GM21529 (cell line): ENCODE measurements around the gene GGA3.

ENCODE experiments used
- ATAC-seq: cut with Tn5 transposase; IDR thresholded peaks from one replicate; pipeline ENCODE4 v1.9.1; 2021; ENCODE audit not compliant: unreplicated experiment

Gene GGA3

DNA sequence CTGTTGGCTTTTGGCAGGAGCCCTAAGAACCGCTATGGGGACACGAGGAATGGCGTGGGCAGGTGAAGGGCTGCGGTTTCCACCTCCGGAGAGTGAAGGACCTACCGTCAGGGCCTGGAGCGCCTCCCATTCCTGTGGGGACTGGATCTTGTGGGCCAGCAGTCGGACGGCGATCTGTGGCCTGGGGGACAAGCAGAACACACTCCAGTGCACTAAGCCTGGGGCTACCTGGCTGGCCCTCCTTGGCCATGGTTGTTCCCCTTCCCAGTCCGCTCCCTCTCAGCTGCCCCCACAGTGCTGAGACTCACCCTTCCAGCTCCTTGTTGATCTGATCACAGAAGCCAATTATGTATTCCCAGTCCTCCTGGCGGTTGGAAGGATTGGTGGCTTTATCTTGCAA, 15.0 kb downstream of the GGA3 start:
- ATAC-seq = no peak

DNA sequence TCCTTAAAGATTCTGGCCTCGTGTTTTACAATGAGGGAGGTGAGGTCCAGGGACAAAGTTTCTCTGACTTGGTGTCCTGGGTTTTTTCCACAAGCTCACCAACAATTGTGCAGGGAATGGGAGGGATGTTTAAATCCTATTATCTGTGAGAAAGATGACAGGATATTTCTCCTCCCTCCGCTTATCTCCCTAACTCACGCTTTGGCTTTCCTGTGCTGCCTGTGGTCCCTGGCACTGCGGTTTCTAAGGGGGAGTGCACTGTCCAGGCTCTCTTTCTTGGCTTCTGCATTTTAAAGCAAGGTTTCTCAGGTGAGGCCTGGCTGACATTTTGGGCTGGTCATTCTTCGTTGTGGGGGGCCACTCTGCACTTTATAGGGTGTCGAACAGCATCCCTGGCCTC, 16.4 kb downstream of the GGA3 start:
- ATAC-seq = no peak

DNA sequence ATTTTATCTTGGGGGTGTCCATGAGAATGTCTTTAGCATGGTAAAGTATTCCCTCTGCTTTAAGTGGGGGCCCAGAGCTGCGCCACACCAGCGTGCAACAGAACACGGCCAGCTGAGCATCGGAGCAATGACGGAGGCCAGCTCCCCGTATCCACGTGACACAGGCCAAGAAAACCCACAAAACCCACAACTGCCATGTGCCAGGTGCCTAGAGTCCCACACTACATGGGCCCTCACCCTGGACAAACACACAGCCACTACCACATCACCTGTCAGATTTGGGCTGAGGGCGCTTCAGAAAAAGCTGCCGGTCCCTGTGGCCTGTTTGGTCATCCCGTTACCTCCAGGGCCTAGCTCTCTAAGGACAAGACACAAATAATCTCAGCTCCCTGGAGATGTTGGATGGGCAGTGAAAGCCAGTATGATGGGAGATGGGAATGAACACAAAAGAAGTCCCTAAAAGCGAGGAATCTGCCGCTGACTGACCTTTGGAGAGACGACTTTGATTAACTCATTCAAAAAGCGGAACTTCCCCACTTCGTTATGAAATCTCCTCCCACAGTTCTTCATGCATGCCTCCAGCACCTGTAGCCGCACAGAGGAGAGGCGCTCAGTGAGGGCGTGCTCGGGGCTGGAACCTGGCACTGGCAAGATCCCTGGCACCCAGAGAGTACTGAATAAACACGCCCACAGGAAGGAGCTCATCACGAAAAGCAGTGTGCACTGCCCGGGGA, 17.1 kb downstream of the GGA3 start:
- ATAC-seq = no peak

DNA sequence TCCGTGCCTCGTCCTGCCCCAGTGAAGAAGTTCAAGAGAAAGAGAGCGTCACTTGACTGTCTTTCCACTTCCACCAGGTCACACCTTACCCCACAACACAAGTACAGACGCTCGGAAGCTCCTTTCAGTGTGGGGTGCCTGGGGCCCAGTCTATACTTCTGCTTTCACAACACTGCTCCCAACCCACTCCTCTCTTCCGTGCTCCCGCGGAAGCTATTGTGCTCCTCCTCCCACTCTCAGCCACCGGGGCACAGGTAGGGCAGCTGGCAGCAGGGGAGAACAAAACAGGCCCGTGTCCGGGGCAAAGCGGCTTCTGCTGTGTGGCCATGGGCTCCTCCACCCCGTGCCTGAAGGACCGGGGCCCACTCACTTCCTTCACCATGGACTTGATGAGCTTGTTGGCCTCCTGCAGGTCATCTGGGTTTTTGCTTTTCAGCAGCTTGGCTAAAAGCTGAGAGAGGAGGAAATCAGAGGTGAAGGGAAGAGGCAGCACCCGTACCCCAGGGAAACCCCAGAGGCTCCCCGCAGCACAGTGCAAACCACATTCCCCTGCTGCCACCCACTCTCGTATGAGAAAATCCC, 18.9 kb downstream of the GGA3 start:
- ATAC-seq = no peak

- no peak for ATAC-seq
Observed at GRCh38 chr17:75241996-75242460, 19.4 kb downstream of the GGA3 start.

GRCh38 chr17:75241502-75241901, 19.9 kb downstream of the GGA3 start:
- ATAC-seq = no peak

- no peak for ATAC-seq
Observed at GRCh38 chr17:75241143-75241430, 20.3 kb downstream of the GGA3 start.

GRCh38 chr17:75240394-75241142, 20.8 kb downstream of the GGA3 start:
- ATAC-seq = no peak

- ATAC-seq = no peak
Observed at GRCh38 chr17:75239778-75240393, 21.5 kb downstream of the GGA3 start.

DNA sequence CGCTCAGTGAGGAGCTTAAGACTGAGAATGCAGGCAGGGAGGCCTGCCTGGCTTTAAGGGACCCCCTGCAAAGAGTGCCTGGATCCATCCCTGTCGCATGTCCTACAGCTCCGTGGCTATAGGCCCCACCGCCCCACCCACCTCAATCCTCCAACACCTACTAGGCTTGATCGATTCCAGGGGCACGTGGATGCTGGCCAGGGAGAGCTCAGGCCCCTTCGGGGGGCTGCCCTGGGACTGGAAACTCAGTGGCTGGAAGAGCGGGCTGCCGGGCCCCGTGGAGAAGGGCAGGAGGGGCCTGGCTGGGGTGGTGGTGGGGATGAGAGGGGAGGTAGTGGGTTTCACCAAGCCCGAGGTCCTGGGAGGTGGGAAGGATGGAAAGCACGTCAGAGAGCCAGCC, 22.2 kb downstream of the GGA3 start:
- no peak for ATAC-seq

DNA sequence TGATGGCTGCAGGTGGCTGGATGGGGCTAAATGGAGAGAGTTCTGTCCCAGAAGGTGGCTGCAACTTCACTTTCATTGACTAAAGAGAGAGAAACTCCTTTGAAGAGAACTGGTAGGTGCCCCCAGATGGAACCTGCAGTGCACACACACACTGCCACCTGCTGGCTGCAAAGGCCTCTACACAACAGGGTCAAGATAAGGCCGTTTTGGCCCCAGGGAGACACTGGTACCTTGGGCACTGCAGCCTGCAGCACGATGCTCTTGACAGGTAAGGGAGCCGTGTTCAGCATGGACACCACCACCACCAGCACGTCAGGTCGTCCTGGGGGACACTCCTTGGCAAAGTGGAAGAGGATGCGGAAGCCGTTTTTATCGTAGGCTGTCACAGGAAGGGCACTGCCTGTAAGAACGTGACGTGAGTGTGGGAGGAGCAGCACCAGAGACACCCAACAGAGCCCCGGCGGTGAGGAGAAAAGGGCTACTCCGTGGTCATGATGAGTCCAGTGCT, 22.7 kb downstream of the GGA3 start:
- no peak for ATAC-seq

GRCh38 chr17:75238020-75238580, 23.3 kb downstream of the GGA3 start:
- no peak for ATAC-seq

GRCh38 chr17:75237100-75238014, 24.0 kb downstream of the GGA3 start:
- no peak for ATAC-seq

GRCh38 chr17:75232786-75233185, 28.6 kb downstream of the GGA3 start:
- no peak for ATAC-seq

DNA sequence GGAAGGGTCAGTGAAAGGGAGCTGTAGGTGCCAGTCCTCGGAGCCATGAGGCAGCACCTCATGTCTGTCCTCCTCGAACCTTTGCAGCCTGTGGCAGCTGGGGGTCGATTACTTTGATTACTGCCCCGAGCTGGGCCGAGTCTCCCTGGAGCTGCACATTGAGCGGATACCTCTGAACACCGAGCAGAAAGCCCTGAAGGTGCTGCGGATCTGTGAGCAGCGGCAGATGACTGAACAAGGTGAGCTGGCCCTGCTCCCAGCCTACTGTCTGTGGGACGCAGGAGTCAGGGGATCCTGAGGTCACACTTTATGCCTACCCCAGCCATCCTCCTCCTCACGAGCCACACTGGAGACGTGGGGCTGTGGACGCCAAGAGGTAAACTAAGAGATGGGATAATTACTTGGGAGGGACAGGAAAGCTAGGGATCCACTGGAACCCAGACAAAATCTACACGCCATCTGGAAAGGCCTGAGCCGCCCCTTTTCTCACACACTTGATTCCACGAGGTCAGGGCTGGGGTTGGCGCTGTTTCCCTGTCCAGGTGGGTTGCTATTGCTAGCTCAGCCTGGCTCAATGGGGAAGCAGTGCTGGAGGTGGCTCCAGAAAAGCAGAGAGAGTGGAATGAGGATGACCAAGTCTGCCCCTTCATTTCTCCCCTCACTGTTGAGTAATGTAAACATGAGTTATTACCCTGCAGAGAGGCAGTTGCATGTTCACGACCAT, 29.5 kb downstream of the GGA3 start:
- ATAC-seq = no peak

- no peak for ATAC-seq
Observed at GRCh38 chr17:75231071-75231470, 30.3 kb downstream of the GGA3 start.

DNA sequence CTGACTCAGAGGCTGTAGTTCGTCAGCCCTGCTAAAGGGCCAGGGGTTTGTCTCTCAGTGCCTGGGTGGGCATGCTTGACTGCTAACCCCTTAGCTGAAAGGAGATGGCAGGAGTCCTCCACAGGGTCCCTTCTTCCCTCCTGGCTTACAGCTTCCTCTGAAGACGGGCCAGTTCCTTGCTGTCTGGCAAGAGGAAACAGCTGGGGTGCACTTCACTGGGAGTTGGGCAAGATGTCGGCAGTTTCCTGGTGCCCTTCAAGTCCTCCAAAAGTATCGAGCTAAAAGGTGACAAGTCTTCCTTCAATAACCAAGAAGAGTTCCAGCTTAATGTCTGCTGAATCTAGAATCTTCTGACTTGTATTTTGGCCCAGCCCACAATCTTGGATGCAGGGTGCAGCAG, 32.6 kb downstream of the GGA3 start:
- ATAC-seq = no peak

- ATAC-seq = no peak
Observed at GRCh38 chr17:75228305-75228704, 33.1 kb downstream of the GGA3 start.

GRCh38 chr17:75227729-75228128, 33.7 kb downstream of the GGA3 start:
- no peak for ATAC-seq

DNA sequence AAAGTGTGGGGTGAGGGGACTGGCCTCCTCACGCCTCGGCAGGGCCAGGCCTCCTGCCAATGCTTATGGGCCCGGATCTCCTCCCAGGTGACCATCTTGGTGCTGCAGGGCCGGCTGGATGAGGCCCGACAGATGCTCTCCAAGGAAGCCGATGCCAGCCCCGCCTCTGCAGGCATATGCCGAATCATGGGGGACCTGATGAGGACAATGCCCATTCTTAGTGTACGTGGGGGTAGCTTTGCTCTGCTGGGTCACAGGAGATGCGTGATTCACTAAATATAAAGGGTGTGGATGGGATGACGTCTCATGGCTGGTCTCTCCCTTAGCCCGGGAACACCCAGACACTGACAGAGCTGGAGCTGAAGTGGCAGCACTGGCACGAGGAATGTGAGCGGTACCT, 36.4 kb downstream of the GGA3 start:
- no peak for ATAC-seq
